GM12864 (cell line): ENCODE results near the gene CERS6.

Experiments
- DNase-seq: peaks from one replicate; pipeline ENCODE4 v3.0.0-alpha.2; 2011; ENCODE audit warnings: low read depth
- H3K4me3 ChIP-seq: 2 replicates; pipeline ENCODE4 v1.5.1; 2011; ENCODE audit warnings: mild to moderate bottlenecking, low read depth, low read length, control low read depth
- TF ChIP-seq, protein P1 (sequence below): IDR thresholded peaks from 2 replicates; pipeline ENCODE4 v1.5.1; 2011; ENCODE audit warnings: low read depth, mild to moderate bottlenecking, moderate library complexity, low read length, control low read depth, inconsistent platforms; ENCODE audit errors: missing control alignments

The CERS6 gene

DNA sequence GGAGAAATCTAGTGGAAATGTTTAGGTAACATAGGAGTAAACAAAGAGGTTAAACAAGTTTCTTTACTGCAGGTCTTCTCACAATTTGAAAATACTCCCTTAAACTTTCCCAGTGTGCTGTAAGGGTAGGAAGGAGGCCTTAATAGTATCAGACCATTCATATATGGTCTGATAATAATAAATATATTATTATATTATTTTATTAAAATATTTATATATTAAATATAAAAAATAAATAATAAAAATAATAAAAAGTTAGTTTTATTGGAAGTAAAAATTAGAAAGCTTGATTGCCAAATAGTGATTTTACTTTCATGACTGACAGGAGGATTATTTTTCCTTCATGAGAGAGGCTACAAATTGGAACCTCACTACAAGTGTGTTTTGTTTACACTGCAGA, 353.5 kb downstream of the CERS6 start:
- TF ChIP-seq, protein P1, sequence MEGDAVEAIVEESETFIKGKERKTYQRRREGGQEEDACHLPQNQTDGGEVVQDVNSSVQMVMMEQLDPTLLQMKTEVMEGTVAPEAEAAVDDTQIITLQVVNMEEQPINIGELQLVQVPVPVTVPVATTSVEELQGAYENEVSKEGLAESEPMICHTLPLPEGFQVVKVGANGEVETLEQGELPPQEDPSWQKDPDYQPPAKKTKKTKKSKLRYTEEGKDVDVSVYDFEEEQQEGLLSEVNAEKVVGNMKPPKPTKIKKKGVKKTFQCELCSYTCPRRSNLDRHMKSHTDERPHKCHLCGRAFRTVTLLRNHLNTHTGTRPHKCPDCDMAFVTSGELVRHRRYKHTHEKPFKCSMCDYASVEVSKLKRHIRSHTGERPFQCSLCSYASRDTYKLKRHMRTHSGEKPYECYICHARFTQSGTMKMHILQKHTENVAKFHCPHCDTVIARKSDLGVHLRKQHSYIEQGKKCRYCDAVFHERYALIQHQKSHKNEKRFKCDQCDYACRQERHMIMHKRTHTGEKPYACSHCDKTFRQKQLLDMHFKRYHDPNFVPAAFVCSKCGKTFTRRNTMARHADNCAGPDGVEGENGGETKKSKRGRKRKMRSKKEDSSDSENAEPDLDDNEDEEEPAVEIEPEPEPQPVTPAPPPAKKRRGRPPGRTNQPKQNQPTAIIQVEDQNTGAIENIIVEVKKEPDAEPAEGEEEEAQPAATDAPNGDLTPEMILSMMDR, result no peak
- no peak for DNase-seq
- no peak overlapping the region for H3K4me3 ChIP-seq

DNA sequence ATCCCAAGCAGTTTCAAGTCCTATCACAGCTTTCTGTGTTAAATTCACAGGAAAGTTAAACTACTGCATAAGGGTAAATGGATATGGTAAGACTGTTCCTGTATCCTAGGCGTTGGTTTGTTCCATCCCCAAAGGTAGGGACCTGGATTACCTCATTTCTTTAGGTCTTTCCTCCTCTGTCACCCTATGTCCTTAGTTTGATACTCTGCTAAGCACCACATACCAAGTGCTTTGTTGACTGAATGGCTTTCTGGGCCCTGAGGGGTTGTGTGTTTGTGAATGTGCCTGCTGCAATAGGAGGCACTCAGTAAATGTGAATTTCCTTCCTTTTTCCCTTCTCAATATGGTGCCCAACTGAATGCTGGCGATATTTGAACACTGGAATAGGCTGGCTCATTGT, 354.2 kb downstream of the CERS6 start:
- no peak for DNase-seq
- H3K4me3 ChIP-seq, result no peak overlapping the region
- TF ChIP-seq, protein P1, result no peak

DNA sequence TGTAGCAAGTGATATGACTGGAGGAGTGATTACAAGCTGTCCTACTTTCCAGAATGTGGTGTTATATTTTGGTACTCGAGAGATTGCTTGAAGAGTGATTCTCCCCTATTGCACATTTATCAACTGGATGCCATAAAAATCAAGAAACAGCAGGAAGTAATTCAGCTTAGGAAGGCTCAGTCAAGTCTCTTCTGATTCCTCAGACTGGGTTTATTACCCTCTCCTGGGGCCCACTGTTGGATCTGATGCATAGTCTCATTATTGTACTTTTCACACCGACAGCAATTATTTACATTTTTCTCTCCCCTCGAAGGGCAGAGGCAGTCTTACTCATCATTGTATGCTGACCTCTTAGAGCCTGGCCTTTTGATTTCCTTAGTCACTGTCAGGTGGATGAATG, 355.6 kb downstream of the CERS6 start:
- TF ChIP-seq, protein P1, result no peak
- DNase-seq, result no peak
- no peak overlapping the region for H3K4me3 ChIP-seq

DNA sequence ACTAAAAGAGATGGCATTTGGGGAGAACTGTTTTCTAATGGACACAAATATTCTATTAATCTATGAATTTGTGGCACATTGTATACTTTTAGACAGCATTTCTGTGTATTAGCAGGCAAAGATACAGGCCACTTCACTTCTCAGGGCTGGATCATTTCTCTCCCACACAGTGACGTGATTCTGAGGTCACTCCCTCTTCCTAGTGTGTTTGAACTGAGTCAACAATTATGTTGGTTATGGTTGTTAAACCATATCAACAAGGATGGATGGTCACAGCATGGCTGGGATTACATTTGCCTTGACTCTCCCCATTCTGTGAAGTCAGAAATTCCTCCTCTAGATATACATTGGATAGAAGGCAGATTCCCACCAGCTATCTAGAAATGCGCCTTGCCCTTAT, 358.0 kb downstream of the CERS6 start:
- TF ChIP-seq, protein P1, result no peak
- no peak for DNase-seq
- no peak overlapping the region for H3K4me3 ChIP-seq

DNA sequence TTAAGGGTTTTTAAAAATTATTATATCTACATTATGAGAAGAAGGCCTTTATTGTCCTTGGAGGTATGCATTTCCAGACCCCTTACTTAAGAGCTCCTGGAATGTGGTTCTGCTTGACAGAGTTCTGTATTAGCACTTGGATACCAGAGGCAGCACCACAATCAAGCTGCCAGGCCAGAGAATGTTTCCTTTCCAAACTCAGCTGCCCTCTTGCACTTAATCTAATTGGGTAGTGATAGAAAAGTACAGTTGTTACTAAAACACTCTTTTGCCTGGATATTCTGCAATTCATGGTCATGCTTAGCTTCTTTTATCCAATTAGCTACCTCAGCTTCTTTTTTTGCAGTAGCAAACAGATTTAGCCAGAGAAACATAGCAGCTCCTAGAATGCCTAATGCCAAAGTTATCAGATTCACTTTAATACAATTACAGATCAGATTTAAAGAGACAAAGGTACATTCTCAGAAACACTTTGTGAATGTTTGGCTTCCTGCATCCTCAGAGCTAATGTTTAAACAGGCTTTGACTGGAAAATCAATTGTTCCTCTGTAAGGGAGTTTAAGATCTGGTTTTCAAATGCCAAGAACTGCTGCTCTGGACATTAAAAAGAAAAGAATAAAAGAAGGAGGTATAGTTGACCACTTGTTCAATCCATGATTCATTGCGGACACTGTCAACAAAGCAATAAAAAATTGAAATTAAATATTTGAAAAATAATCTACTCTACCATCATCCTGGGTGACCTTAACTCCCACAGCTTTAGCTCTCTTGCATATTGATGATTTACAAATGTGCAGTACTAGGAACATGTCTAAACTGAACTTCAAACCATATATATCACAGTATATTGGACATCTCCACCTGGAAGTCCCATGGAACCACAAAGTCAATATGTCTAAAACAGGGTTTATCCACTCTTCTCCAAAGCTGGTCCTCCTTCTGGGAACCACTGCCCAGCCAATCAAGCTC, 359.2 kb downstream of the CERS6 start:
- no peak overlapping the region for H3K4me3 ChIP-seq
- TF ChIP-seq, protein P1, result no peak
- no peak for DNase-seq

DNA sequence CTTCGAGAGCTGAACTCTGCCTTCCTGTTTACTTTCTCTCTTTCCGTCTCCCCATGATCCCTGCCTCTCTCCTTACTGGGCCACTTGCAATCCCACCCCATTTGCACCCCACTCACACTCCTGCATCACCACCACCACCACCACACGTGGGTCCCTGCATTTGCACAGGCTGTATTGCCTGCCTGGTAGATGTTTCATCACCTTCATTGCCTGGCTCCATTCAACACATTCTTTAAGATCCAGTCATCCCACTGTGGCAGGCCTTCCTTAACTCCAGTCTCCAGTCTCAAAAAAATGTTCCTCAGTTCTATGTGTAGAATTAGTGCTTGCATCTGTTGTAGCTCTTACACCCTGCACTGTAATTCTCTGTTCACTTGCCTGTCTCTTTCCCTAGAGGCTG, 360.3 kb downstream of the CERS6 start:
- H3K4me3 ChIP-seq, result no peak overlapping the region
- no peak for DNase-seq
- TF ChIP-seq, protein P1, result no peak
